Naive thymus-derived CD4-positive, alpha-beta T cell (primary cell): ENCODE results near the gene ERC1. TPM values are rescaled to one million over a fixed set of nuclear protein-coding genes. Genes with fewer than 3 reads are reported as not detected.
"Not testable (repeated sequence)": the region's sequence is repeated elsewhere in the genome, so short reads cannot be mapped to it uniquely, and the experiment has no call there.

Source experiments
- ATAC-seq: fragments of 150-1000 bp; cut with Tn5 transposase; 2 replicates; pipeline ENCODE4 v1.10.0; 2021; ENCODE audit warnings: mild to moderate bottlenecking, moderate library complexity
- CTCF ChIA-PET: fragments of 350-600 bp; sonication (Branson Sonifier 250); formaldehyde crosslinking; loops from one replicate; lab custom pipeline; 2021; ENCODE audit warnings: antibody characterized with exemption; lab: Charles Lee
- POLR2A ChIA-PET: fragments of 350-600 bp; sonication (Branson Sonifier 250); formaldehyde crosslinking; loops from one replicate; lab custom pipeline; 2021; ENCODE audit warnings: antibody characterized with exemption, inconsistent platforms; lab: Charles Lee
- DNase-seq, 9 donors: peaks; one replicate each; pipeline versions ENCODE4 v3.0.0 to v3.0.0-alpha.2; 2020 to 2022; ENCODE audit warnings: mixed read lengths in 1 of 9
- H3K27ac ChIP-seq: one replicate; pipeline ENCODE4 v1.7.0; 2013; ENCODE audit warnings: mild to moderate bottlenecking, low read depth, low read length, moderate library complexity
- H3K27me3 ChIP-seq, 2 donors: one replicate each; pipeline ENCODE4 v1.7.0; 2013; ENCODE audit warnings: low read length in 2 of 2, mild to moderate bottlenecking in 2 of 2, moderate library complexity in 2 of 2; ENCODE audit not compliant: control insufficient read depth in 2 of 2, insufficient read depth in 2 of 2
- H3K36me3 ChIP-seq, 3 experiments: 1 replicate in 2 of 3; 2 replicates in 1 of 3; pipeline ENCODE4 v1.7.0; 2013; ENCODE audit warnings: low read length in 3 of 3, mild to moderate bottlenecking in 3 of 3, moderate library complexity in 1 of 3; ENCODE audit not compliant: insufficient read depth in 3 of 3, control insufficient read depth in 2 of 3
- H3K4me1 ChIP-seq, 2 donors: one replicate each; pipeline ENCODE4 v1.7.0; 2013; ENCODE audit warnings: low read length in 2 of 2, mild to moderate bottlenecking in 2 of 2, moderate library complexity in 1 of 2; ENCODE audit not compliant: control insufficient read depth in 2 of 2, insufficient read depth in 2 of 2
- H3K4me3 ChIP-seq: 2 replicates; pipeline ENCODE4 v1.7.0; 2013; ENCODE audit warnings: mild to moderate bottlenecking, low read length
- H3K9me3 ChIP-seq, 3 experiments: 1 replicate in 2 of 3; 2 replicates in 1 of 3; pipeline ENCODE4 v1.7.0; 2013; ENCODE audit warnings: low read length in 3 of 3; ENCODE audit not compliant: control insufficient read depth in 2 of 3
- H3K27ac Mint-ChIP-seq, 9 donors: one replicate each; pipeline ENCODE4 v1.8.0; 2020 to 2022; ENCODE audit warnings: mixed read lengths in 9 of 9, mild to moderate bottlenecking in 8 of 9, moderate library complexity in 5 of 9, inconsistent platforms in 2 of 9
- H3K27me3 Mint-ChIP-seq, 5 donors: one replicate each; pipeline ENCODE4 v1.8.0; 2021 to 2022; ENCODE audit warnings: mixed read lengths in 5 of 5, mild to moderate bottlenecking in 1 of 5
- H3K36me3 Mint-ChIP-seq, 5 donors: one replicate each; pipeline ENCODE4 v1.8.0; 2020 to 2022; ENCODE audit warnings: mixed read lengths in 5 of 5, mild to moderate bottlenecking in 3 of 5, inconsistent platforms in 1 of 5
- H3K4me1 Mint-ChIP-seq, 7 donors: one replicate each; pipeline ENCODE4 v1.8.0; 2020 to 2022; ENCODE audit warnings: mixed read lengths in 7 of 7, mild to moderate bottlenecking in 3 of 7, inconsistent platforms in 1 of 7
- H3K4me3 Mint-ChIP-seq, 10 donors: one replicate each; pipeline ENCODE4 v1.8.0; 2020 to 2022; ENCODE audit warnings: mild to moderate bottlenecking in 10 of 10, mixed read lengths in 10 of 10, moderate library complexity in 6 of 10, inconsistent platforms in 2 of 10
- H3K9me3 Mint-ChIP-seq, 11 donors: one replicate each; pipeline ENCODE4 v1.8.0; 2020 to 2022; ENCODE audit warnings: mixed read lengths in 11 of 11, mild to moderate bottlenecking in 4 of 11, inconsistent platforms in 1 of 11, moderate library complexity in 1 of 11
- intact Hi-C, 2 donors: fragments of 100-400 bp; cut with micrococcal nuclease; formaldehyde crosslinking; loops; one replicate each; pipeline ENCODE4 v1.15.1; 2023
- polyA plus RNA-seq, 2 donors: library from polyadenylated mRNA; unstranded; fragments of 300-500 nt; fragmentation: Illumina TruSeq; gene quantifications; one replicate each; pipeline ENCODE4 v1.2.3, GENCODE V29; 2021
- total RNA-seq, 6 experiments: library from RNA in 5 of 6; stranded (reverse) in 5 of 6; gene quantifications; 1 replicate in 5 of 6; 2 replicates in 1 of 6; pipeline ENCODE4 v1.2.3 and lab custom pipeline; 2021 to 2026

ERC1 gene
- total and polyA plus RNA-seq, 7 experiments from 2014 or later = 15.9 to 62.0 (median 51.5) TPM

GRCh38 chr12:998020-998874 lies 7.2 kb downstream of the ERC1 start:
- H3K4me1 Mint-ChIP-seq = peaks cover 9 to 55% (median 41%) of the 10 kb centered on the region in 7 donors
- Histone ChIP-seq H3K27ac (no peak overlapping the region), H3K27me3 (no peaks in the 10 kb centered on the region), H3K4me1 (no peaks in the 10 kb centered on the region), H3K36me3 (peaks cover 0 to 4% (median 0%) of the 10 kb centered on the region in 3 experiments), H3K9me3 (no peaks in the 10 kb centered on the region), H3K4me3 (no peak overlapping the region)
- peaks cover 0 to 15% (median 9%) of the 10 kb centered on the region in 5 donors for H3K36me3 Mint-ChIP-seq
- no peak overlapping the region for H3K4me3 Mint-ChIP-seq
- H3K27ac Mint-ChIP-seq = no peak overlapping the region
- intact Hi-C loops = loop anchor here in 1 of 2 donors (10.0 kb wide), 1 partner anchor 97 kb away; no protein-coding TSS in a partner anchor
- H3K27me3 Mint-ChIP-seq = no peaks in the 10 kb centered on the region
- DNase-seq = no peak
- ChIA-PET POLR2A (no interaction called here), CTCF (no interaction called here)
- H3K9me3 Mint-ChIP-seq = no peaks in the 10 kb centered on the region
- no peak for ATAC-seq

- H3K36me3 ChIP-seq, H3K27me3 Mint-ChIP-seq, H3K9me3 Mint-ChIP-seq, H3K27ac ChIP-seq, H3K4me3 Mint-ChIP-seq, H3K4me1 ChIP-seq, ATAC-seq, POLR2A ChIA-PET, H3K27ac Mint-ChIP-seq, H3K27me3 ChIP-seq, DNase-seq, H3K4me3 ChIP-seq, CTCF ChIA-PET, H3K9me3 ChIP-seq: not testable (repeated sequence)
- Mint-ChIP-seq H3K4me1 (peaks cover 9 to 59% (median 45%) of the 10 kb centered on the region in 7 donors), H3K36me3 (peaks cover 0 to 15% (median 9%) of the 10 kb centered on the region in 5 donors)
- intact Hi-C loops = loop anchor here in 1 of 2 donors (10.0 kb wide), 1 partner anchor 95 kb away; no protein-coding TSS in a partner anchor
Observed at GRCh38 chr12:999736-1000135, 8.7 kb downstream of the ERC1 start.

- Mint-ChIP-seq H3K27ac (no peak overlapping the region), H3K9me3 (no peaks in the 10 kb centered on the region), H3K27me3 (no peaks in the 10 kb centered on the region), H3K4me1 (peaks cover 7 to 52% (median 36%) of the 10 kb centered on the region in 7 donors), H3K4me3 (no peak overlapping the region), H3K36me3 (peaks cover 0 to 15% (median 9%) of the 10 kb centered on the region in 5 donors)
- Histone ChIP-seq H3K36me3 (peaks cover 0 to 4% (median 0%) of the 10 kb centered on the region in 3 experiments), H3K4me1 (no peaks in the 10 kb centered on the region), H3K9me3 (no peaks in the 10 kb centered on the region), H3K27me3 (no peaks in the 10 kb centered on the region), H3K4me3 (no peak overlapping the region), H3K27ac (no peak overlapping the region)
- DNase-seq (no peak), ATAC-seq (no peak)
- intact Hi-C loops = no loop called here
- CTCF ChIA-PET = no interaction called here
- POLR2A ChIA-PET = interaction anchor here (1.1 to 1.3 kb wide), 2 partner anchors 11 to 12 kb away, joined by 3 to 4 read pairs; no protein-coding TSS in a partner anchor
Observed at GRCh38 chr12:1001507-1001906, 10.5 kb downstream of the ERC1 start.

GRCh38 chr12:1003600-1004271 lies 12.7 kb downstream of the ERC1 start:
- Mint-ChIP-seq H3K27ac (peak overlapping the region in 2 of 9 donors; percentile 29 to 54), H3K36me3 (peaks cover 0 to 16% (median 9%) of the 10 kb centered on the region in 5 donors), H3K4me1 (peaks cover 5 to 42% (median 27%) of the 10 kb centered on the region in 7 donors), H3K4me3 (no peak overlapping the region), H3K9me3 (no peaks in the 10 kb centered on the region), H3K27me3 (no peaks in the 10 kb centered on the region)
- H3K27me3 ChIP-seq = no peaks in the 10 kb centered on the region
- POLR2A ChIA-PET = interaction anchor here (0.6 kb wide), 1 partner anchor 180 kb away, joined by 3 read pairs; no protein-coding TSS in a partner anchor
- H3K36me3 ChIP-seq = peaks cover 0 to 4% (median 0%) of the 10 kb centered on the region in 3 experiments
- H3K4me1 ChIP-seq = no peaks in the 10 kb centered on the region
- H3K27ac ChIP-seq = no peak overlapping the region
- DNase-seq = no peak
- no peak overlapping the region for H3K4me3 ChIP-seq
- CTCF ChIA-PET = no interaction called here
- no peak for ATAC-seq
- intact Hi-C loops = no loop called here
- no peaks in the 10 kb centered on the region for H3K9me3 ChIP-seq

- Mint-ChIP-seq H3K4me1 (peaks cover 3 to 36% (median 14%) of the 10 kb centered on the region in 7 donors), H3K27ac (no peak overlapping the region), H3K9me3 (no peaks in the 10 kb centered on the region), H3K4me3 (no peak overlapping the region), H3K36me3 (peaks cover 0 to 16% (median 7%) of the 10 kb centered on the region in 5 donors), H3K27me3 (no peaks in the 10 kb centered on the region)
- CTCF ChIA-PET = no interaction called here
- Histone ChIP-seq H3K4me3 (no peak overlapping the region), H3K4me1 (no peaks in the 10 kb centered on the region), H3K36me3 (peaks cover 0 to 2% (median 0%) of the 10 kb centered on the region in 3 experiments), H3K9me3 (no peaks in the 10 kb centered on the region), H3K27me3 (no peaks in the 10 kb centered on the region), H3K27ac (no peak overlapping the region)
- ATAC-seq (no peak), DNase-seq (no peak)
- intact Hi-C loops = no loop called here
- POLR2A ChIA-PET = no interaction called here
Observed at GRCh38 chr12:1006255-1006654, 15.2 kb downstream of the ERC1 start.

- DNase-seq (no peak), ATAC-seq (no peak)
- no peaks in the 10 kb centered on the region for H3K27me3 ChIP-seq
- Mint-ChIP-seq H3K4me1 (peaks cover 3 to 33% (median 14%) of the 10 kb centered on the region in 7 donors), H3K27me3 (no peaks in the 10 kb centered on the region), H3K27ac (no peak overlapping the region), H3K36me3 (peaks cover 0 to 12% (median 4%) of the 10 kb centered on the region in 5 donors), H3K9me3 (no peaks in the 10 kb centered on the region), H3K4me3 (no peak overlapping the region)
- ChIA-PET CTCF (no interaction called here), POLR2A (no interaction called here)
- intact Hi-C loops = no loop called here
- no peak overlapping the region for H3K4me3 ChIP-seq
- no peak overlapping the region for H3K27ac ChIP-seq
- H3K4me1 ChIP-seq = no peaks in the 10 kb centered on the region
- H3K36me3 ChIP-seq = no peaks in the 10 kb centered on the region
- H3K9me3 ChIP-seq = no peaks in the 10 kb centered on the region
Observed at GRCh38 chr12:1007276-1007675, 16.3 kb downstream of the ERC1 start.
